Right cardiac atrium (tissue), 5 donors: ENCODE results near the gene OR4D9. TPM values are rescaled to one million over a fixed set of nuclear protein-coding genes. Genes with fewer than 3 reads are reported as not detected.
"Not testable (repeated sequence)": the region's sequence is repeated elsewhere in the genome, so short reads cannot be mapped to it uniquely, and the experiment has no call there.

ENCODE experiments used
- ATAC-seq, 2 donors: fragments of 200-7000 bp; cut with Tn5 transposase; one replicate each; pipeline versions ENCODE4 v1.8.0 to v1.9.1; 2020; ENCODE audit warnings: moderate library complexity in 2 of 2, mild to moderate bottlenecking in 1 of 2
- DNase-seq, 3 donors: peaks; one replicate each; pipeline ENCODE4 v3.0.0-alpha.2; 2020
- H3K27ac ChIP-seq: one replicate; pipeline ENCODE4 v1.5.1; 2013; ENCODE audit warnings: mild to moderate bottlenecking, low read length, control low read depth, moderate library complexity
- H3K27me3 ChIP-seq: one replicate; pipeline ENCODE4 v1.6.1; 2013; ENCODE audit not compliant: control insufficient read depth, insufficient read depth
- H3K4me1 ChIP-seq: one replicate; pipeline ENCODE4 v1.6.1; 2013; ENCODE audit warnings: low read length; ENCODE audit not compliant: control insufficient read depth, insufficient read depth
- H3K4me3 ChIP-seq: one replicate; pipeline ENCODE4 v1.5.1; 2013; ENCODE audit warnings: low read length, control low read depth
- H3K9me3 ChIP-seq: one replicate; pipeline ENCODE4 v1.6.1; 2013; ENCODE audit warnings: low read length; ENCODE audit not compliant: control insufficient read depth
- WGBS: extraction: QIAGEN DNeasy Blood & Tissue Kit; methylation state at CpG from one replicate; pipeline ENCODE4 v1.1.7; 2013; 5-methylcytosine and 5-hydroxymethylcytosine counted together
- intact Hi-C, 4 donors: fragments of 100-400 bp; cut with DNase I; formaldehyde crosslinking; loops; one replicate each; pipeline versions ENCODE4 v1.11.0 to v1.14.0; 2022 to 2023
- polyA plus RNA-seq: library from polyadenylated mRNA; stranded (reverse); fragments of 200-250 nt; gene quantifications from one replicate; pipeline ENCODE4 v1.2.3, GENCODE V29; 2013
- total RNA-seq, 4 donors: library from RNA; stranded (reverse); fragmentation: NEBNext Ultra II Directional; extraction: Animal tissue kit (Norgen Biotek cat#: 25700); gene quantifications; one replicate each; pipeline ENCODE4 v1.2.1, GENCODE V29; 2021
- donor health status: healthy with polysubstance abuse.
- donor health status: DM: no; HTN: yes; CAD: no.
- donor health status: DM: no; HTN: no; CAD: no.
- donor health status: DM: no; HTN: yes; CAD: no; lungs with severe emphysema.
- donor health status: DM: yes; HTN: yes; CAD: no.

Gene OR4D9
- total and polyA plus RNA-seq, 5 donors = not detected

- Histone ChIP-seq H3K4me3 (no peak overlapping the region), H3K27ac (no peak overlapping the region), H3K9me3 (no peaks in the 10 kb centered on the region), H3K4me1 (no peaks in the 10 kb centered on the region), H3K27me3 (no peaks in the 10 kb centered on the region)
- intact Hi-C loops = no loop called here
- no peak for DNase-seq
- 17% methylated on average over 1 of the region's 1 CpG for WGBS
- no peak for ATAC-seq
Observed at GRCh38 chr11:59523541-59523940, 12.2 kb downstream of the OR4D9 start.

- no peaks in the 10 kb centered on the region for H3K9me3 ChIP-seq
- WGBS = 45% methylated on average over 7 of the region's 7 CpGs
- no peak overlapping the region for H3K4me3 ChIP-seq
- no peak for DNase-seq
- no peak overlapping the region for H3K27ac ChIP-seq
- ATAC-seq = no peak
- H3K4me1 ChIP-seq = no peaks in the 10 kb centered on the region
- intact Hi-C loops = no loop called here
- no peaks in the 10 kb centered on the region for H3K27me3 ChIP-seq
Observed at GRCh38 chr11:59528711-59529110, 17.4 kb downstream of the OR4D9 start.

GRCh38 chr11:59532620-59533019 is 21.3 kb downstream of the OR4D9 start:
- 76% methylated on average over 2 of the region's 2 CpGs for WGBS
- intact Hi-C loops = no loop called here
- H3K27ac ChIP-seq = no peak overlapping the region
- no peaks in the 10 kb centered on the region for H3K9me3 ChIP-seq
- H3K27me3 ChIP-seq = no peaks in the 10 kb centered on the region
- ATAC-seq (no peak), DNase-seq (no peak)
- no peak overlapping the region for H3K4me3 ChIP-seq
- no peaks in the 10 kb centered on the region for H3K4me1 ChIP-seq

GRCh38 chr11:59534676-59535075 is 23.3 kb downstream of the OR4D9 start:
- H3K4me3 ChIP-seq = no peak overlapping the region
- 89% methylated on average over 1 of the region's 1 CpG for WGBS
- intact Hi-C loops = loop anchor here in 3 of 4 donors (5.0 kb wide), 2 partner anchors 143 to 148 kb away; no protein-coding TSS in a partner anchor

GRCh38 chr11:59542142-59542810 is 30.9 kb downstream of the OR4D9 start:
- intact Hi-C loops = no loop called here
- Histone ChIP-seq H3K27me3 (no peaks in the 10 kb centered on the region), H3K4me3 (no peak overlapping the region), H3K4me1 (no peaks in the 10 kb centered on the region), H3K27ac (no peak overlapping the region), H3K9me3 (no peaks in the 10 kb centered on the region)
- no peak for ATAC-seq
- DNase-seq = no peak
- WGBS = 69% methylated on average over 3 of the region's 3 CpGs

More at GRCh38 chr11:59534676-59535075, 23.3 kb downstream of the OR4D9 start:
- H3K4me1 ChIP-seq = no peaks in the 10 kb centered on the region
- no peaks in the 10 kb centered on the region for H3K27me3 ChIP-seq
- H3K9me3 ChIP-seq = no peaks in the 10 kb centered on the region
- DNase-seq (no peak), ATAC-seq (no peak)
- H3K27ac ChIP-seq = no peak overlapping the region

GRCh38 chr11:59543713-59544112 is 32.4 kb downstream of the OR4D9 start:
- ATAC-seq, DNase-seq, intact Hi-C loops, H3K4me1 ChIP-seq, H3K27me3 ChIP-seq, H3K27ac ChIP-seq, H3K9me3 ChIP-seq, H3K4me3 ChIP-seq: not testable (repeated sequence)
- WGBS = 88% methylated on average over 3 of the region's 3 CpGs

GRCh38 chr11:59544869-59545178 is 33.5 kb downstream of the OR4D9 start:
- Histone ChIP-seq H3K4me3 (no peak overlapping the region), H3K27me3 (no peaks in the 10 kb centered on the region), H3K4me1 (no peaks in the 10 kb centered on the region), H3K27ac (no peak overlapping the region), H3K9me3 (no peaks in the 10 kb centered on the region)
- intact Hi-C loops = no loop called here
- DNase-seq (no peak), ATAC-seq (no peak)
- WGBS = 52% methylated on average over 3 of the region's 3 CpGs

- intact Hi-C loops = no loop called here
- no peak for ATAC-seq
- Histone ChIP-seq H3K4me3 (no peak overlapping the region), H3K27me3 (no peaks in the 10 kb centered on the region), H3K27ac (no peak overlapping the region), H3K9me3 (no peaks in the 10 kb centered on the region), H3K4me1 (no peaks in the 10 kb centered on the region)
- 88% methylated on average over 24 of the region's 24 CpGs for whole genome bisulfite sequencing
- peak in 1 of 3 donors; percentile 49 for DNase-seq
Observed at GRCh38 chr11:59545179-59546020, 34.1 kb downstream of the OR4D9 start.

GRCh38 chr11:59547605-59548308 is 36.4 kb downstream of the OR4D9 start:
- H3K9me3 ChIP-seq, H3K4me3 ChIP-seq, H3K27me3 ChIP-seq, H3K4me1 ChIP-seq, intact Hi-C loops, H3K27ac ChIP-seq, DNase-seq: not testable (repeated sequence)
- WGBS = 81% methylated on average over 5 of the region's 5 CpGs
- peak in 1 of 2 donors; percentile 28 for ATAC-seq

GRCh38 chr11:59548309-59548656 is 36.9 kb downstream of the OR4D9 start:
- ATAC-seq = no peak
- no peak for DNase-seq
- intact Hi-C loops = no loop called here
- no peaks in the 10 kb centered on the region for H3K9me3 ChIP-seq
- no peak overlapping the region for H3K27ac ChIP-seq
- no peak overlapping the region for H3K4me3 ChIP-seq
- H3K4me1 ChIP-seq = no peaks in the 10 kb centered on the region
- 96% methylated on average over 5 of the region's 5 CpGs for WGBS
- no peaks in the 10 kb centered on the region for H3K27me3 ChIP-seq

- DNase-seq (peak; percentile 82 to 87 (median 86)), ATAC-seq (peak; percentile 84 to 90)
- H3K27ac ChIP-seq = peak overlapping the region; percentile 5
- no peaks in the 10 kb centered on the region for H3K9me3 ChIP-seq
- H3K27me3 ChIP-seq = no peaks in the 10 kb centered on the region
- no peaks in the 10 kb centered on the region for H3K4me1 ChIP-seq
- peak overlapping the region; percentile 46 for H3K4me3 ChIP-seq
- WGBS = under 1% methylated on average over 31 of the region's 31 CpGs
- intact Hi-C loops = loop anchor here in 2 of 4 donors (10.0 kb wide), 2 partner anchors 64 to 114 kb away; partner anchors contain the start of genes OSBP (in 1 of the 2) and PATL1 (in 1 of the 2)
Observed at GRCh38 chr11:59550368-59550841, 39.1 kb downstream of the OR4D9 start.
